ENCODE data around the gene PICALM. TPM values are rescaled to one million over a fixed set of nuclear protein-coding genes. Genes with fewer than 3 reads are reported as not detected.

Gene PICALM
- total and polyA plus RNA-seq, 4 donors, result 56.8 to 454 (median 152) TPM

DNA sequence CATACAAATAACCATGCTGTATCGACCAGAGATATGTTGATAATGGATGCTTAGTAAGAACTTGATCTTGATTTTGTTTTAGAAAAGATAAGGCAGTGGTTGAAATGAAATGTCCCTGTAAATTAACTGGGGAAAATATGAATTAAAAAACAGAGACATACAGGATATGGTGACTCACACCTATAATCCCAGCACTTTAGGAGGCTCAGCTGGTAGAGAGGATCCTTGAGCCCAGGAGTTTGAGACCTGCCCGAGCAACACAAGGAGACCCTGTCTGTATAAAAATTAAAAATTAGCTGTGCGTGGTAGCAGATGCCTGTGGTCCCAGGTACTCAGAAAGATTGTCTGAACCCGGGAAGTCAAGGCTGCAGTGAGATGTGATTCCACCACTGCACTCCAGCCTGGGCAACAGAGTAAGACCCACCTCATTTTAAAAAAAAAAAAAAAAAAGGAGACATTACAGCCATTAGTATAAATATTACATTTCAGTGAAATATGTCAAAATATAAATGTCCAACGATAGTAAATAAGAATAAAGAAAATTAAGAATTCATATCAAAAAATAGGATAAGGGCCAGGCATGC, 4.6 kb downstream of the PICALM start:
- ATAC-seq (ENCODE audit: insufficient read depth, low FRiP score), result no peak
- WGBS, 2 donors, result 65 to 85% methylated on average over 5 of the region's 5 CpGs
- H3K36me3 ChIP-seq (ENCODE audit: control insufficient read depth in 4 of 4, insufficient read depth in 4 of 4, low read length in 4 of 4), result peaks cover 0 to 2% (median 0%) of the 10 kb centered on the region in 4 donors
- H3K4me1 ChIP-seq (ENCODE audit: control insufficient read depth in 5 of 5, insufficient read depth in 5 of 5, low read length in 5 of 5), result peaks cover 0 to 27% (median 14%) of the 10 kb centered on the region in 5 donors
- peak overlapping the region in 1 of 2 donors; percentile 56 for H3K27ac ChIP-seq (ENCODE audit: low read depth in 1 of 2, low read length in 1 of 2)
- H3K4me3 ChIP-seq, result no peak overlapping the region
- no peaks in the 10 kb centered on the region for H3K9me3 ChIP-seq (ENCODE audit: control insufficient read depth in 4 of 4, insufficient read depth in 3 of 4, low read length in 3 of 4)
- TF ChIP-seq, protein P1, sequence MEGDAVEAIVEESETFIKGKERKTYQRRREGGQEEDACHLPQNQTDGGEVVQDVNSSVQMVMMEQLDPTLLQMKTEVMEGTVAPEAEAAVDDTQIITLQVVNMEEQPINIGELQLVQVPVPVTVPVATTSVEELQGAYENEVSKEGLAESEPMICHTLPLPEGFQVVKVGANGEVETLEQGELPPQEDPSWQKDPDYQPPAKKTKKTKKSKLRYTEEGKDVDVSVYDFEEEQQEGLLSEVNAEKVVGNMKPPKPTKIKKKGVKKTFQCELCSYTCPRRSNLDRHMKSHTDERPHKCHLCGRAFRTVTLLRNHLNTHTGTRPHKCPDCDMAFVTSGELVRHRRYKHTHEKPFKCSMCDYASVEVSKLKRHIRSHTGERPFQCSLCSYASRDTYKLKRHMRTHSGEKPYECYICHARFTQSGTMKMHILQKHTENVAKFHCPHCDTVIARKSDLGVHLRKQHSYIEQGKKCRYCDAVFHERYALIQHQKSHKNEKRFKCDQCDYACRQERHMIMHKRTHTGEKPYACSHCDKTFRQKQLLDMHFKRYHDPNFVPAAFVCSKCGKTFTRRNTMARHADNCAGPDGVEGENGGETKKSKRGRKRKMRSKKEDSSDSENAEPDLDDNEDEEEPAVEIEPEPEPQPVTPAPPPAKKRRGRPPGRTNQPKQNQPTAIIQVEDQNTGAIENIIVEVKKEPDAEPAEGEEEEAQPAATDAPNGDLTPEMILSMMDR (IDR thresholded peaks at IDR 0.05; ENCODE audit: control extremely low read depth, extremely low read depth), result no peak
- no peaks in the 10 kb centered on the region for H3K27me3 ChIP-seq (ENCODE audit: control insufficient read depth in 3 of 3, insufficient read depth in 3 of 3, low read length in 2 of 3)
- DNase-seq, result no peak
- H3K9ac ChIP-seq (ENCODE audit: insufficient read depth in 1 of 2, low read length in 2 of 2), result no peak overlapping the region

DNA sequence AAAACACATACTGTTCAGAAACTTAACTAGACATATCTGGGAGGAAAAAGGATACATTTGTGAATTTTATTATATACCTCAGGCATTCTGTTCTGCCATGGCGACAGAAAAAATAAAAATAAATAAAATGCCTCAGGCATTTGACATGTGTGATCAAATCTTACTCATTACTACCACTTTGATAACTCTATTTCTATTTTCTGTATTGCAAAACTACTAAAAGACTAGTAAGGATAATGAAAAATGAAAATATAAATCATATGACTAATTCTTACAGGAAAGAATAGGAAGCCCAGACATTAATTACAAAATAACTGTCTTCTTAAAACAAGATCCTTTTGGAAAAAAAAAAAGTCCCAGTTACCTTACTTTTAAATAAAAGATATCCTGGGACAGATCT, 5.3 kb downstream of the PICALM start:
- no peaks in the 10 kb centered on the region for H3K27me3 ChIP-seq (ENCODE audit: control insufficient read depth in 3 of 3, insufficient read depth in 3 of 3, low read length in 2 of 3)
- WGBS, 2 donors, result 59 to 67% methylated on average over 1 of the region's 1 CpG
- no peak overlapping the region for H3K4me3 ChIP-seq
- H3K4me1 ChIP-seq (ENCODE audit: control insufficient read depth in 5 of 5, insufficient read depth in 5 of 5, low read length in 5 of 5), result peaks cover 0 to 27% (median 14%) of the 10 kb centered on the region in 5 donors
- ATAC-seq (ENCODE audit: insufficient read depth, low FRiP score), result no peak
- TF ChIP-seq, protein P1 (IDR thresholded peaks at IDR 0.05; ENCODE audit: control extremely low read depth, extremely low read depth), result no peak
- no peak overlapping the region for H3K27ac ChIP-seq (ENCODE audit: low read depth in 1 of 2, low read length in 1 of 2)
- H3K9me3 ChIP-seq (ENCODE audit: control insufficient read depth in 4 of 4, insufficient read depth in 3 of 4, low read length in 3 of 4), result no peaks in the 10 kb centered on the region
- H3K36me3 ChIP-seq (ENCODE audit: control insufficient read depth in 4 of 4, insufficient read depth in 4 of 4, low read length in 4 of 4), result peaks cover 0 to 2% (median 0%) of the 10 kb centered on the region in 4 donors
- DNase-seq, result no peak
- no peak overlapping the region for H3K9ac ChIP-seq (ENCODE audit: insufficient read depth in 1 of 2, low read length in 2 of 2)

DNA sequence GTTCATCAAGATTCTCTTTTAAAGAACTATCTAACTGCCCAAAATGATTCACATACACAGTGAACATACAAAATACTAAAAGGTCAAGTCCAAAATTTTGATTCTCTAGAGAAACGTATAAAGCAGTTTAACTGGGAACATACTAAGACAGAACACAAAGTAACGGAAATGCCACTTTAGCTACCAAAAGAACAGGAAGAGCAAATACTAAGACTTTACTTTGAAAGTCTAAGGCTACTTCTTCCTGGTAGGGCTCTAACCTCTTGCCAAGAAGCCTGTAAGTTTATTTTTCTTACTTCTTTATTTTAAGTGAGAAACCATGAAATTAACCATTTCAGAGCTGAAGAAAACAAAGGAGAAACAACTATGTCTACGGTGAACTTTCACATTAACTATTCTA, 6.2 kb downstream of the PICALM start:
- Histone ChIP-seq H3K9ac (ENCODE audit: insufficient read depth in 1 of 2, low read length in 2 of 2) (no peak overlapping the region), H3K4me3 (no peak overlapping the region), H3K27ac (ENCODE audit: low read depth in 1 of 2, low read length in 1 of 2) (peak overlapping the region in 1 of 2 donors; percentile 16), H3K4me1 (ENCODE audit: control insufficient read depth in 5 of 5, insufficient read depth in 5 of 5, low read length in 5 of 5) (peaks cover 0 to 30% (median 14%) of the 10 kb centered on the region in 5 donors), H3K36me3 (ENCODE audit: control insufficient read depth in 4 of 4, insufficient read depth in 4 of 4, low read length in 4 of 4) (no peaks in the 10 kb centered on the region), H3K27me3 (ENCODE audit: control insufficient read depth in 3 of 3, insufficient read depth in 3 of 3, low read length in 2 of 3) (no peaks in the 10 kb centered on the region), H3K9me3 (ENCODE audit: control insufficient read depth in 4 of 4, insufficient read depth in 3 of 4, low read length in 3 of 4) (no peaks in the 10 kb centered on the region)
- 13 to 19% methylated on average over 3 of the region's 3 CpGs for WGBS, 2 donors
- DNase-seq (peak in 1 of 3 donors; percentile 36), ATAC-seq (ENCODE audit: insufficient read depth, low FRiP score) (no peak)
- TF ChIP-seq, protein P1 (IDR thresholded peaks at IDR 0.05; ENCODE audit: control extremely low read depth, extremely low read depth), result no peak

All from lung (tissue), 12 donors.